Vagina (tissue), 2 donors: ENCODE measurements around the gene GTF3C4. TPM values are rescaled to one million over a fixed set of nuclear protein-coding genes. Genes with fewer than 3 reads are reported as not detected.
"Not testable (repeated sequence)": the region's sequence is repeated elsewhere in the genome, so short reads cannot be mapped to it uniquely, and the experiment has no call there.

ENCODE experiments used
- DNase-seq, 2 donors: peaks; one replicate each; pipeline ENCODE4 v3.0.0-alpha.2; 2017; ENCODE audit errors: extremely low spot score in 2 of 2
- H3K27ac ChIP-seq: fragments of 200-600 bp; sonication (generic); one replicate; pipeline ENCODE4 v1.5.1; 2019
- H3K27me3 ChIP-seq: fragments of 200-600 bp; sonication (generic); one replicate; pipeline ENCODE4 v1.5.1; 2019
- H3K36me3 ChIP-seq, 2 donors: fragments of 200-600 bp; sonication (generic); one replicate each; pipeline ENCODE4 v1.5.1; 2017 to 2019
- H3K4me1 ChIP-seq: fragments of 200-600 bp; sonication (generic); one replicate; pipeline ENCODE4 v1.5.1; 2019
- H3K4me3 ChIP-seq, 2 donors: fragments of 200-600 bp; sonication (generic); 1 replicate in 1 of 2; 2 replicates in 1 of 2; pipeline ENCODE4 v1.5.1; 2016 to 2019
- H3K9me3 ChIP-seq: fragments of 200-600 bp; sonication (generic); one replicate; pipeline ENCODE4 v1.5.1; 2019
- CTCF ChIP-seq, 3 experiments: fragments of 450-650 bp in 2 of 3; fragments of 200-600 bp in 1 of 3; sonication (generic) in 1 of 3; IDR thresholded peaks; one replicate each; pipeline ENCODE4 v1.5.1; 2017 to 2019; ENCODE audit warnings: antibody characterized with exemption in 3 of 3, mild to moderate bottlenecking in 2 of 3, moderate library complexity in 2 of 3
- POLR2A ChIP-seq, 2 donors: fragments of 450-650 bp; IDR thresholded peaks; one replicate each; pipeline ENCODE4 v1.6.1; 2017; ENCODE audit warnings: antibody characterized with exemption in 2 of 2, mild to moderate bottlenecking in 2 of 2, moderate library complexity in 2 of 2
- POLR2AphosphoS5 ChIP-seq, 2 donors: sonication (generic); formaldehyde crosslinking; IDR thresholded peaks; one replicate each; pipeline ENCODE4 v1.9.0; 2017; ENCODE audit warnings: antibody characterized with exemption in 2 of 2, mild to moderate bottlenecking in 2 of 2, low read depth in 1 of 2; ENCODE audit not compliant: insufficient read depth in 1 of 2
- intact Hi-C: fragments of 100-400 bp; cut with DNase I; formaldehyde crosslinking; loops from one replicate; pipeline ENCODE4 v1.15.1; 2023
- total RNA-seq: library from RNA; depleted of rRNA; stranded (reverse); fragments of >200 nt; gene quantifications from one replicate; pipeline ENCODE4 v1.2.3, GENCODE V29; 2016

Gene GTF3C4
- total RNA-seq, 1 donor from 2014 or later = 8.8 TPM

GRCh38 chr9:132716007-132716406, 45.7 kb downstream of the GTF3C4 start:
- H3K4me3 ChIP-seq = no peak overlapping the region
- TF ChIP-seq POLR2AphosphoS5 (IDR thresholded peaks at IDR 0.05; ENCODE audit: insufficient read depth in 1 of 2, low read depth in 1 of 2) (no peak), POLR2A (IDR thresholded peaks at IDR 0.05) (no peak), CTCF (IDR thresholded peaks at IDR 0.05) (no peak)
- DNase-seq = no peak
- intact Hi-C loops = no loop called here
- no peaks in the 10 kb centered on the region for H3K36me3 ChIP-seq
- no peaks in the 10 kb centered on the region for H3K27me3 ChIP-seq
- H3K4me1 ChIP-seq = no peaks in the 10 kb centered on the region
- no peaks in the 10 kb centered on the region for H3K9me3 ChIP-seq
- no peak overlapping the region for H3K27ac ChIP-seq

GRCh38 chr9:132717326-132717945, 47.2 kb downstream of the GTF3C4 start:
- H3K4me3 ChIP-seq = no peak overlapping the region
- no peak overlapping the region for H3K27ac ChIP-seq
- H3K9me3 ChIP-seq = no peaks in the 10 kb centered on the region
- no peaks in the 10 kb centered on the region for H3K4me1 ChIP-seq
- TF ChIP-seq POLR2AphosphoS5 (IDR thresholded peaks at IDR 0.05; ENCODE audit: insufficient read depth in 1 of 2, low read depth in 1 of 2) (no peak), POLR2A (IDR thresholded peaks at IDR 0.05) (no peak), CTCF (IDR thresholded peaks at IDR 0.05) (no peak)
- H3K36me3 ChIP-seq = no peaks in the 10 kb centered on the region
- no peaks in the 10 kb centered on the region for H3K27me3 ChIP-seq
- DNase-seq = no peak
- intact Hi-C loops = no loop called here

DNA sequence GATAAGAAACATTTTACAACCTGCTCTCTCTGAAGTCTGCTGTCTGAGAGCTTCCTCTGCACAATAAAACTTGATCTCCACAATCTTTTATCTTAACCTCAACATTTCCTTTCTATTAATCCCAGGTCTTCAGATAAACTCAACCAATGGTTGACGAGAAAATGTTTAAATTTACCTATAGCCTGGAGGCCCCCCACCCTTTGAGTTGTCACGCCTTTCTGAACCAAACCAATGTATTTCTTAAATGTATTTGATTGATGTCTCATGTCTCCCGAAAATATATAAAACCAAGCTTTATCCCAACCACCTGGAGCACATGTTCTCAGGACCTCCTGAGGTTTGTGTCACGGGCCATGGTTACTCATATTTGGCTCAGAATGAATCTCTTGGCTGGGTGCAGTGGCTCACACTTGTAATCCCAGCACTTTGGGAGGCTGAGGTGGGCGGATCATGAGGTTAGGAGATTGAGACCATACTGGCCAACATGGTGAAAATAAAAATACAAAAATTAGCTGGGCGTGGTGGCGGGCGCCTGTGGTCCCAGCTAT, 48.2 kb downstream of the GTF3C4 start:
- H3K4me3 ChIP-seq, H3K36me3 ChIP-seq, H3K27ac ChIP-seq, DNase-seq, H3K27me3 ChIP-seq, H3K4me1 ChIP-seq, H3K9me3 ChIP-seq, intact Hi-C loops: not testable (repeated sequence)

- no peak for DNase-seq
- no peak for TF ChIP-seq POLR2AphosphoS5 (IDR thresholded peaks at IDR 0.05; ENCODE audit: insufficient read depth in 1 of 2, low read depth in 1 of 2)
- TF ChIP-seq POLR2A (IDR thresholded peaks at IDR 0.05) = no peak
- TF ChIP-seq CTCF (IDR thresholded peaks at IDR 0.05) = no peak
- intact Hi-C loops = no loop called here
- Histone ChIP-seq H3K9me3 (no peaks in the 10 kb centered on the region), H3K27ac (no peak overlapping the region), H3K4me3 (no peak overlapping the region), H3K27me3 (no peaks in the 10 kb centered on the region), H3K4me1 (no peaks in the 10 kb centered on the region), H3K36me3 (no peaks in the 10 kb centered on the region)
These were observed 51.4 kb downstream of the GTF3C4 start for GRCh38 chr9:132721661-132722060.

- H3K36me3 ChIP-seq = no peaks in the 10 kb centered on the region
- TF ChIP-seq POLR2A (IDR thresholded peaks at IDR 0.05) = no peak
- TF ChIP-seq CTCF (IDR thresholded peaks at IDR 0.05) = no peak
- TF ChIP-seq POLR2AphosphoS5 (IDR thresholded peaks at IDR 0.05; ENCODE audit: insufficient read depth in 1 of 2, low read depth in 1 of 2) = no peak
- no peak for DNase-seq
- H3K4me1 ChIP-seq = no peaks in the 10 kb centered on the region
- intact Hi-C loops = no loop called here
- no peak overlapping the region for H3K4me3 ChIP-seq
- no peaks in the 10 kb centered on the region for H3K27me3 ChIP-seq
- H3K9me3 ChIP-seq = no peaks in the 10 kb centered on the region
- no peak overlapping the region for H3K27ac ChIP-seq
These were observed 52.4 kb downstream of the GTF3C4 start for GRCh38 chr9:132722564-132723065.
